ENCODE data around the gene USP34.

USP34 gene

DNA sequence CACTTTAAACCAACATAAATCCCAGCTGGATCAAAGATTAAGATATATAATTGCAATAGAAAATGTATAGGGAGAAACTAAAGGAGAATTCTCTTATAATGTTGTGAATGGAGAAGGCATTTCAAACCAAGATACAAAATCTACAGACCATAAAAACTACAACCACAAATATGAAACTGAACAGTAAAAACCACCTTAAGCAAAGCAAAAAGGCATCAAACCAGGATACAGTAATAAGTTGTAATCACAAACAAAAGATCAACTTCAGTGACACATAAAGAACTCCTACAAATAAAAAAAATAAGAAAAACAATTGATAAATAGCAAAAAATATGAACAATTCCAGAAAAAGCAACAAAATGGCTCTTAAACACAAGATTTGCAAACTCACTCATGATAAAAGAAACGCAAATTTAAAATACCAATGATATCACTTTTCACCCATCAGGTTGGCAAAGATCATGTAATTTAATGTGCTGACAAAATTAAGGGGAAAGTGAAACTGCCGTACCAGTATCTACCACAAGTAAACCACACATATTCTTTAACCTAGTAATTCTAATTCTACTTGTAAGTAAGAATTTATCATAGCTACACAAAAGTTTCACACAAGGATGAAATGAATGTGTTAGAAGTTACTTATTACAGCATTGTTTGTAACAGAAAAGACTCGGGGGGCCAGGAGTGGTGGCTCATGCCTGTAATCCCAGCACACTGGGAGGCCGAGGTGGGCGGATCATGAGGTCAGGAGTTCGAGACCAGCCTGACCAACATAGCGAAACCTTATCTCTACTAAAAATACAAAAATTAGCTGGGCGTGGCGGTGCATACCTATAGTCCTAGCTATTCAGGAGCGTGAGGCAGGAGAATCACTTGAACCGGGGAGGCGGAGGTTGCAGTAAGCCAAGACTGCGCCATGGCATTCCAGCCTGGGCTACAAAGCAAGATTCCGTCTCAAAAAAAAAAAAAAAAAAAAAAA lies 101.9 kb downstream of the USP34 start:
- no peak for DNase-seq (ENCODE audit: low spot score)

DNA sequence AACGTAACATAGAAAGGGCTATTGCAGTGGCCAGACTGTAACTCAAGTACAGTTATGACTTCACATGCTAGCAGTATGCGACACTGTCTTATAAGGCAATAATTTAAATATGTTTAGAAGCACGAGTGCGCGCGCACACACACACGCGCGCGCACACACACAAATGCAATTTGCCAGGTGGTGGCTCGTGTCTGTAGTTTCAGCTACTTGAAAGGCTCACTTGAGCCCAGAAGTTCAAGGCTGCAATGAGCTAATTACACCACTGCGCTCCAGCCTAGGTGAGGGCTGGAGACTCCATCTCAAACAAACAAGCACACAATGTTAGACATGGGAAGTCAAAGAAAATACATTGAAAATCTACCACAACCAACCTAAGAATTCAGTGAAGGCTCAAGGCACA lies 103.7 kb downstream of the USP34 start:
- no peak for DNase-seq (ENCODE audit: low spot score)

DNA sequence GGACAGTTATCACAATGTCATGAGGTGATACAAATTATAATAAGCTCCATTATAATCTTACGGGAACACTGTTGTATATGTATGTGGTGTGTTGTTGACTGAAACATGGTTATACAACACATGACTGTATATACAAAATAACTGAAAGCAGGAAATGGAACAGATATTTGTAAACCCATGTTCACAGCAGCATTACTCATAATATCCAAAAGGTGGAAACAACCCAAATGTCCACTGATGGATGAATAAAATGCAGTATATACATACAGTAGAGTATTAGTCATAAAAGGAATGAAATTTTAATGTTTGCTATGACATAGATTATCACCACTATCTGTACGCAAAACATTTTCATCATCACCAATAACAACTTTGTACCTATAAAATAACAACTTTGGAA lies 107.3 kb downstream of the USP34 start:
- no peak for DNase-seq (ENCODE audit: low spot score)

DNA sequence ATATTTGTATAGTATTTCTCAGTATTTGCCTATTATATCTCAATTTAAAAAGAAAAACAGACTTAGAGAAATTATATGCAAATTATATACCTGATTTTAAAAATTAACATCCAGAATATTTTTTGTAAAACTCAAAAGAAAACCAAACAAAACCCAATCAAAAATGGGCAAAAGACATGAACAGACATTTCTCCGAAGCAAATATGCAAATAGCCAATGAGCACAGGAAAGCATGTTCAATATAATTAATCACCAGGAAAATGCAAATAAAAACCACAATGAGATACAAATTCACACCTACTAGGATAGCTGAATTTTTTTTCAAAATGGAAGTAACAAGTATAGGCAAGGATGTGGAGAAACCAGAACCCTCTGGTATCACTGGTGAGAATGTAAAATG lies 108.0 kb downstream of the USP34 start:
- DNase-seq (ENCODE audit: low spot score): no peak

DNA sequence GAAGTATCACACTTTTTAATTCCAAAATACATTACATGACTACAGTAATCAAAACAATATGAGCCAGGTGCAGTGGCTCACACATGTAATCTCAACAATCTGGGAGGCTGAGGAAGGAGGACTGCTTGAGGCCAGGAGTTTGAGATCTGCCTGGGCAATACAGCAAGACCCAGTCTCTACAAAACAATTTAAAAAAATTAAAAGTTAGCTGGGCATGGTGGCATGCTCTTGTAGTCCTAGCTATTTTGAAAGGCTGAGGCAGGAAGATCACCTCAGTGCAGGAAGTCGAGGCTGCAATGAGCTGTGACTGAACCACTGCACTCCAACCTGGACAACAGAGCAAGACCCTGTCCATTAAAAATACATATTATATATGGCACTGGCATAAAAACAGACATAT lies 109.8 kb downstream of the USP34 start:
- no peak for DNase-seq (ENCODE audit: low spot score)

DNA sequence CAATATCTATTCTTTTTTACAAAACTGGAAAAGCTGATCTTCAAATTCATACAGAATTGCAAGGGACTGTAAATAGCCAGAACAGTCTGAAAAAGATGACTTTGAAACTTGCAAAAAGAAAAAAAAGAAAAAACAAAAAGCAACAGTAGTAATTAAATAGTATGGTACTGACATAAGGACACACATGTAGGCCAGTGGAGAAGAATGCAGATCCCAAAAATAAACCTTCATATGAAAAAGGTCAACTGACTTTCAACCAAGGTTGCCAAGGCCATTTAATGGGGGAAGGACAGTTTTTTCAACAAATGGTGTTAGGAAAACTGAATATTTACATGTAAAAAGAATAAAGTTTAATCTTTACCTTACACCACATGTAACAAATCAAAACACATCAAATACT lies 111.8 kb downstream of the USP34 start:
- DNase-seq (ENCODE audit: low spot score): no peak

DNA sequence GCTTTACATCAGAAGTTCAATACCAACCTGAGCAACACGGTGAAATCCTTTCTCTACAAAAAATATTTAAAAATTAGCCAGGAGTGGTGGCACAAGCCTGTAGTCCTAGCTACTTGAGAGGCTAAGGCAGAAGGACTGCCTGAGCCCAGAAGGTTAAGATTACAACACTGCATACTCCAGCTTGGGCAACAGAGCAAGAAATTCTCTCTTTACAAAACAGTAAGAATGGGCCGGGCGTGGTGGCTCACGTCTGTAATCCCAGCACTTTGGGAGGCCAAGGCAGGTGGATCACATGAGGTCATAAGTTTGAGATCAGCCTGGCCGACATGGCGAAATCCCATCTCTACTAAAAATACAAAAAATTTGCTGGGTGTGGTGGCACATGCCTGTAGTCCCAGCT lies 113.2 kb downstream of the USP34 start:
- no peak for DNase-seq (ENCODE audit: low spot score)

DNA sequence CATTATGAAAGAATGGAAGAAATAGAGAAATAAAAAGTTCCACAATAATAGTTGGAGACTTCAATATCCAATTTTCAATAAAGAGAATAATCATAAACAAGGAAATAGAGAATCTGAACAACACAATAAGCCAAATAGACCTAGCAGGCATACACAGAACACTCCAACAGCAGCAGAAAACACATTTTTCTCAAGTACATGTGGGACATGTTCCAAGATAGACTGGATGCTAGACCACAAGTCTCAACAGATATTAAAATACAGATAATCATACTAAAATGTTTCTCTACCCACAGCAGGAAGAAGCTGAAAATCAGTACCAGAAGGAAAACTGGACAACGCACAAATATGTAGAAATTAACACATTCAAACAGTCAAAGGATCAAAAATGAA lies 113.9 kb downstream of the USP34 start:
- DNase-seq (ENCODE audit: low spot score): no peak

DNA sequence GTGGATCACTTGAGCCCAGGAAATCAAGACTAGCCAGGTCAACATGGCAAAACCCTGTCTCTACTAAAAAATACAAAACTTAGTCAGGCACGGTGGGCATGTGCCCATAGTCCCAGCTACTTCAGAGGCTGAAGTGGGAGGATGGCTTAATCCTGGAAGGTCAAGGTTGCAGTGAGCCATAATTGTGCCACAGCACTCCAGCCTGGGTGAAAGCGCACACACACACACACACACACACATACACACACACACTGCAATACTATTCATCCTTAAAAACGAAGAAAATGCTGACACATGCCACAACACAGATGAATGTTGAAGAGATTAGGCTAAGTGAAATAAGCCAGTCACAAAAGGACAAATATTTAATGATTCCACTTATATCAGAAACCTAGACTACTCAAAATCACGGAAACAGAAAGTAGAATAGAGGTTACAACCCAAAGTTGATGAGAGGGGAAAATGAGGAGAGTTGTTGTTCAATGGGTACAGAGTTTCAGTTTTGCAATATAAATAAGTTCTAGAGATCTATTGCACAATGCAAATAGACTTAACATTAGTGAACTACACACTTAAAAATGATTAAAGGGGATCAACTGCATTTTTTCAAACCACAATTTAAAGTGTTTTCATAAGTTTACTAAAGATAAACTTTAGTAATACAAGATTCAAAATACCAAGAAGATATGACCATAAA lies 114.5 kb downstream of the USP34 start:
- no peak for DNase-seq (ENCODE audit: low spot score)

DNA sequence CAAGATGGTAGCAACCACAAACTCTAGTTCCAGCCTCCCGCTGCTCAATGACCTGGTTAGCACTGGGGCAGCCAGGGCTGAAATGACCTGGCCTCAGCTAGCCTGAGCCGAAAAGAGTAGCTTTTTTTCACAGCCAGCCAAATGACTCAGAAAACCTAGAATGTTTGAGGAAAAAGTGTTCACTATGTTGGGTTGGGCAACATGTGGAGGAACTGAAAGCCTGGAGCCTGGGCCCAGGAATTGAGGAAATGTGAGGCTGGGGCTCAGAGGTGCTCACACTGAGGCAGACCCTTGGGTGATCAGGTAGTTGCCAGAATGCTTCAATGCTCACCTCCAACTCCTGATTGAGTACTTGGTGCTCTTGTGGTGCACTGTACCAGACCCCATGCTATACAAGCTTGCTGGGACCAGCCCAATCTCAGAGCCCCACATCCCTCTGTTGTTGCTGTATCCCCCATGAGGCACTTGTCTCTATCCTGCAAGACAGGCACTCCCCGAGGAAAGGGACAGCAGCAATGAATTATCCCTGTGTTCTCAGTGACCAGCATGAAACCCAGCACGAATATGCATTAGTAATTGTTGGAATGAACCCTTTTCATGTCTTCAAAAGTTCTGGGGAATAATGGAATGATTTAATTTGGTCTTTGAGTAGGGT lies 116.2 kb downstream of the USP34 start:
- DNase-seq (ENCODE audit: low spot score): no peak

DNA sequence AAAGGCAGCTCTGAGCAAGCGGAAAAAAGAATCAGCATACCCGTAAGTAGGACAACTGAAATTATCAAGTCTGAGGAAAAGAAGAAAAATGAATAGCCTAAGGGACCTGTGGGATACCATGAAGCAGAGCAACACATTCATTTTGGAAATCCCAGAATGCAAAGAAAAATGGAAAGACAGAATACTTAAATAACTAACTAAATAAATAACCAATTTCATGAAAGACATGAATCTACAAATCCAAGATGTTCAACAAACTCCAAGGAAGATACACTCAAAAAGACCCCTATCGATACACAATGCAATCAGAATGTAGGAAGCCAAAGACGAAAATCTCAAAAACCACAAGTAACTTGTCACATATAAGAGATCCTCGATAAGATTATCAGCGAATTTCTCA lies 117.0 kb downstream of the USP34 start:
- no peak for DNase-seq (ENCODE audit: low spot score)

DNA sequence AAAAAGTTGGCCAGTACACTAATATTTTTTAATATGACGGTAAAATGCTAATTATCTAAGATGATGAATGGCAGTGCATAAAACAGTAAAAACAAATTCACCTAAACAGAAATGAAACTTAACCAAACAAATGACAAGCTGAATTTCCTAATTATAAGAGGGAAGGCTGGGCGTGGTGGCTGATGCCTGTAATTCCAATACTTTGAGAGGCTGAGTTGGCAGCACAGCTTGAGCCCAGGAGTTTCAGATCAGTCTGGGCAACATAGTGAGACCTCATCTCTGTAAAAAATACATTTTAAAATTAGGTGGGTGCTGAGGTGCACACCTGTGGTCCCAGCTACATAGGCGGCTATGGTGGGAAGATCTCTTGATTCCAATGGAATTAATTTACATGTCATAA lies 120.1 kb downstream of the USP34 start:
- DNase-seq (ENCODE audit: low spot score): no peak

DNA sequence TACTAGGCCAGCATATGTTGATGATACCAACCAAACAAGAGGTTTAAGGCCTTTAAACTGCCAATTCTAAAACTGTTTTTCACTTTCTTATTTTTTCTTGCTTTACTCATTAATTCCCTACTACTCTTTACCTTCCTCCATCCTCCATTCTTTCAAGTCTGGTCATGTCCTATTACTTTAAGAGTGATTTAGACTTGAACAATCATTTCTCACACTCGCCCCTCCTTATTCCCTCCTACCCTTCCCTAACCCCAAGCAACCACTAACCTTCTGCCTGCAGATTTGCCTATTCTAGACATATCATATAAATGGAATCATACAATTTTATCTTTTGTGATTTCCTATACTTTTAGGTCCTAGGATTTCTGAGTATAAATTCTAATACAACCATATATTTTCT lies 127.7 kb downstream of the USP34 start:
- no peak for DNase-seq (ENCODE audit: low spot score)

DNA sequence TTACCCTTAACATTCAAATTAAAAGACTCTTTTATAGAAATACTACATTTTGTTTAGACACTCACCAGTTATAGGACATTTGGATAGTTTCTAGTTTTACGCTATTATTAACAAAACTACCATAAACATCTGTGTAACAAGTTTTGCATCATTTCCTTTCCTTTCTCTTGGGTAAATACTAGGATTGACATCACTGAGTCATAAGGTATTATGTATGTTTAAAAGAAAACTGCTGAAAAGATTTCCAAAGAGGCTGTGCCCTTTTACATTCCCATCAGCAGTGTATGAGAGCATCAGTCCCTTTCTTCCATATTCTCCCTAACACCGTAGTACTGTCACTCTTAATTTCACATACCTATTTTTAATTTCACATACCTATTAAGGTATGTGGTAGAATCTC lies 130.6 kb downstream of the USP34 start:
- DNase-seq (ENCODE audit: low spot score): no peak

DNA sequence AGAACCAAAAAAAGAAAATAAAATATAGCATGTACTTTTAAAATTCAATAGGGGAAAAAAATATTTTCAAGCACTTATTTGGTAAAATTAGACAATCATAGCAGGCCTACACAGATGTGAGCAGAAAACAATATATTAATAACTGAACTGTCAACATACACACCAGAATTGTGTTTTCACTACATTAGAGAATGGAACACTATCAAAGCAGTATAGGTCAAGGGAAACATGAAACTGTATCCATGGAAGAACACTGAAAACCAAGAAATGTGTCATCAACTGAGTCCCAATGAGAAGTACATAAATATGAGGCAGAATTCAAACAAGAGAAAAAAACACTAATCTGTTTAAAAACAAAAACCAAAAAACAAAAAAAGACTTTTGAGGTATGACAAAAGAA lies 132.4 kb downstream of the USP34 start:
- no peak for DNase-seq (ENCODE audit: low spot score)

DNA sequence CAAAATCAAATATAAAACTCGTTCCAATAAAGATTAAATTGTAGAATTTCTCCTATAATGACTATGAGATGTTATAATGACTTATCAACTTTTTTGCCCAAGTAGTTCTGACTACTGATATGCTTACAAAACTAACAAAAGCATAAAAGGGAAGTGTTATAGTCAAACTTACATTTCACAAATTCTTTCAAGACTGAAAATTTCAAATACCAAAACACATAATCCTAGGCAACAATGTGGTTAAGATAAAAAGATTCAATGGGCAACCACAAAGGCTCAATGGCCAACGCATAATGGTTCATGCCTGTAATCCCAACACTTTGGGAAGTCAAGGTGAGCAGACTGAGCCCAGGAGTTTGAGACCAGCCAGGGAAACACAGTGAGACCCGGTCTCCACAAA lies 135.7 kb downstream of the USP34 start:
- DNase-seq (ENCODE audit: low spot score): no peak

DNA sequence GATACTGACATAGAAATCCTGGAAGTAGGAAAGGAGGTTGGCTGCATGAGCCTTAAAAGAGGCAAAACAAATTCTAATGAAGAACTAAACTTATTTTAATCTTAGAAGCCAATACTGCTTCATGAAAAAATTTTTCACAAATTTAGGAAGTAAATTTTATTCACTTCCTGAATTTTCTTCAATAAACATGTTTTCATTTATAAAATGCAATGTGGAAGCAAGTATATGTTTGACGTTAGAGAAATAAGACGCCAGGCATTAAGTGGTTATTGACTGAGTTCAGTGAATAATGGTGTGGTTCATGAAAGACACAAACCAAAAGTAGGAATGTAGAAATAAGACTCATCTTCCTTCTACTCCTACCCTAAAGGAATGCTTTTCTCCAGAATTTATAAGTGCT lies 136.4 kb downstream of the USP34 start:
- DNase-seq (ENCODE audit: low spot score): no peak

DNA sequence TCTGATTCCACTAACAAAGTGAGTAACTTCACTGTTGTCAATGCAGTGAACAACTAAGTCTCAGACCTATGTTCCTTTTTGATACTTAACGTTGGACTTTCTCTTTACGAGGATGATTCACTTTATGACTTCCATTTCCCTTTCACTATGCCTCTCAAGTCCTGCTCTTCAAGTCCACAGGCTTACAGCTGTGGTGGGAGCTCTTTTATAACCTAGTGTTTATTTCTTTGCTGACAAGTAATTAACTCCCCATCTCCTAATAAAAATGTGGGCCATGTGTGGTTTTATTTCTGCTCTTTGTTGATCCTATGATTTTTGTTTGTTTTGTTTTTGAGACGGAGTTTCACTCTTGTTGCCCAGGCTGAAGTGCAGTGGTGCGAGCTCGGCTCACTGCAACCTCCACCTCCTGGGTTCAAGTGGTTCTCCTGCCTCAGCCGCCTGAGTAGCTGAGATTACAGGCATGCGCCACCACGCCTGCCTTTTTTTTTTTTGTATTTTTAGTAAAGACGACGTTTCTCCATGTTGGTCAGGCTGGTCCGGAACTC lies 142.1 kb downstream of the USP34 start:
- DNase-seq (ENCODE audit: low spot score): no peak

DNA sequence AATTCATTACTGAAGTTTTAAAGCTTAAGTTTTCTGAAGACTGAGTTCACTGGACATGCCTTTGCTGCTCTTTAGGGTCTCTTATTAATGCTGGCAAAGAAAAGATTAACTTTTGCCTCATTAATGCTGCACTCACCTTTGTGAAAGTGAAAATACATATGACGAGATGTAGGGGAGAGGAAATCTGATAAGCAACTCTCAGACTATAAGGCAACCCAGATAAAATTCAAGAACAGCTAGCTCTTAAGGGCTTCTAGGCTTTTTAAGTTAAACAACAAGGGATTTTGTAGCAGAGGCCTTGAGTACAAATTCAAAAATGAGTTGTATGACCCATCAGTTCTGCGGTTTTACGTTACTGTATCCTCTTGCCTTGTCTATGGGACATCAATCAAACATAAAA lies 143.7 kb downstream of the USP34 start:
- no peak for DNase-seq (ENCODE audit: low spot score)

DNA sequence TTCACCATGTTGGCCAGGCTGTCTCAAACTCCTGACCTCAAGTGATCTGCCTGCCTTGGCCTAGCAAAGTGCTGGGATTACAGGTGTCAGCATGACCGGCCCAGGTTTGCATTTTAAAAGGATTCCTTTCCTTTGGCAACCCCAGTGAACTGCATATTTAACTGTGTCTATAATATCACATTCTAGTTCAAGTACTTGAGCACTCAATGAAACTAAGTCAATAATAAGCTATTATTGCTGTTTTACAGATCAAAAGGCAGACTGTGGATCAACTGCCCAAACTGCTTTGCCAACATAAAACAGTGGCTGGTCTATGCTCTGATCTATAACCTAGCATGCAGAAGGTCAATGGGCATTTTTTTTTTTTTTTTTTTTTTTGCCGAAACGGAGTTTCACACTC lies 144.5 kb downstream of the USP34 start:
- no peak for DNase-seq (ENCODE audit: low spot score)

DNA sequence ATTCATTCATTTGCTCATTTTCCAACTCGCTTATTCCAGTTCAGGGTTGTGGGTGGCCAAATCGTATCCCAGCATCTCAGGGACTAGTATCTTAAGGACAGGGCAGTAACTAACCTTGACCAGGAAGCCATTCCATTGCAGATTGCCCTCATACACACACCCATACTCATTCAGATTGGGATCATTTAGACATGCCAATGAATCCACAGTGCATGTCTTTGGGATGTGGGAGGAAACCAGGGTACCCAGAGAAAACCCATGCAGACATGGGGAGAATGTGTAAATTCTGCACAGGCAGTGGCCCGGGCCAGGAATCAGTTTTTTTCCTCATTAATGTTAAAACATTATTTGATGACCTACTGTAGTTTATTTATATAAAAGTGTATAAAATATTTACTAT lies 150.7 kb downstream of the USP34 start:
- no peak for DNase-seq (ENCODE audit: low spot score)

DNA sequence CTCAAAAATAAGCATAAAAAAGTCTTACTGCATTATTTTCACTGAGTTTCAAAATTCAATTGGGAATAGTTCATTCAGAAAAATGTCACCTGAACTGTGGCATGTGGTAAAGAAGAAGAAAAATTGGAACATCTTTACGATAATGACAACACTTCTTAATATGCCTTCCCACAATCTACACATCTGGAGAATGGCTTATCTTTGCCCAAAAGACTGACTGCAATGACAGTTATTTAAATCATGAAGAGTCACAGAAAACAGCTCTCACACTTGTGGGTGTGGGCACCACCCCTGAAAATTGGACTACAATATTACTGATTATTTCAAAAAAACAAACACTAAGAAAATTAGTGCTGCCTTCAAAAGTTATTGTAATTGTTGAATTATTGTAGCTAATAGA lies 152.3 kb downstream of the USP34 start:
- DNase-seq (ENCODE audit: low spot score): no peak

DNA sequence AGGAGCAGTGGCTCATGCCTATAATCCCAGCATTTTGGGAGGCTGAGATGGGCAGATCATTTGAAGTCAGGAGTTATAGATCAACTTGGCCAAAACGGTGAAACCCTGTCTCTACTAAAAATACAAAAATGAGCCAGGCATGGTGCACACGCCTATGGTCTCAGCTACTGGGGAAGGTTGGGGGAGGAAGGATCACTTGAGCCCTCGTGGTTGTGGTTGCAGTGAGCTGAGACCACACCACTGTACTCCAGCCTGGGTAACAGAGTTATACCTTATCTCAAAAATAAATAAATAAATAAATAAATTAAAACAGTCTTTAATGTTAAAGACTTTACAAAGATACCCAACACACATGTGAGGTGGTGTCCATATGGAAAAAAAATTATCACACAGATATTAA lies 174.9 kb downstream of the USP34 start:
- DNase-seq (ENCODE audit: low spot score): no peak
